ENCODE measurements around the gene COX19. TPM values are rescaled to one million over a fixed set of nuclear protein-coding genes. Genes with fewer than 3 reads are reported as not detected.

The COX19 gene
- total RNA-seq, 6 experiments from 2014 or later: 5.6 to 7.6 (median 6.5) TPM

- Mint-ChIP-seq H3K27me3 (ENCODE audit: insufficient read depth) (peaks cover 5% of the 10 kb centered on the region), H3K36me3 (ENCODE audit: low read depth) (no peaks in the 10 kb centered on the region), H3K4me1 (ENCODE audit: low read depth) (no peaks in the 10 kb centered on the region), H3K27ac (no peak overlapping the region), H3K4me3 (no peak overlapping the region), H3K9me3 (no peaks in the 10 kb centered on the region)
- no peak for TF ChIP-seq CTCF (IDR thresholded peaks at IDR 0.05)
- DNase-seq: no peak
Measured at GRCh38 chr7:923108-924041, 52.0 kb downstream of the COX19 start.

- Mint-ChIP-seq H3K4me3 (no peak overlapping the region), H3K27ac (no peak overlapping the region), H3K36me3 (ENCODE audit: low read depth) (no peaks in the 10 kb centered on the region), H3K27me3 (ENCODE audit: insufficient read depth) (peaks cover 3% of the 10 kb centered on the region), H3K9me3 (no peaks in the 10 kb centered on the region), H3K4me1 (ENCODE audit: low read depth) (no peaks in the 10 kb centered on the region)
- TF ChIP-seq CTCF (IDR thresholded peaks at IDR 0.05): no peak
- DNase-seq: no peak
Measured at GRCh38 chr7:922334-923107, 52.8 kb downstream of the COX19 start.

GRCh38 chr7:921581-922333, 53.6 kb downstream of the COX19 start:
- Mint-ChIP-seq H3K4me3 (no peak overlapping the region), H3K4me1 (ENCODE audit: low read depth) (no peaks in the 10 kb centered on the region), H3K27ac (no peak overlapping the region), H3K36me3 (ENCODE audit: low read depth) (no peaks in the 10 kb centered on the region), H3K9me3 (no peaks in the 10 kb centered on the region), H3K27me3 (ENCODE audit: insufficient read depth) (peaks cover 3% of the 10 kb centered on the region)
- DNase-seq: no peak
- TF ChIP-seq CTCF (IDR thresholded peaks at IDR 0.05): no peak

GRCh38 chr7:921071-921461, 54.3 kb downstream of the COX19 start:
- peaks cover 3% of the 10 kb centered on the region for H3K27me3 Mint-ChIP-seq (ENCODE audit: insufficient read depth)
- H3K9me3 Mint-ChIP-seq: no peaks in the 10 kb centered on the region
- no peak overlapping the region for H3K4me3 Mint-ChIP-seq
- no peak for DNase-seq
- H3K36me3 Mint-ChIP-seq (ENCODE audit: low read depth): no peaks in the 10 kb centered on the region
- no peak for TF ChIP-seq CTCF (IDR thresholded peaks at IDR 0.05)
- no peaks in the 10 kb centered on the region for H3K4me1 Mint-ChIP-seq (ENCODE audit: low read depth)
- H3K27ac Mint-ChIP-seq: no peak overlapping the region

- Mint-ChIP-seq H3K4me3 (no peak overlapping the region), H3K4me1 (ENCODE audit: low read depth) (no peaks in the 10 kb centered on the region), H3K27me3 (ENCODE audit: insufficient read depth) (peaks cover 3% of the 10 kb centered on the region), H3K9me3 (no peaks in the 10 kb centered on the region), H3K36me3 (ENCODE audit: low read depth) (no peaks in the 10 kb centered on the region), H3K27ac (no peak overlapping the region)
- TF ChIP-seq CTCF (IDR thresholded peaks at IDR 0.05): no peak
- DNase-seq: no peak
Measured at GRCh38 chr7:920351-921070, 54.8 kb downstream of the COX19 start.
